Testis (tissue), 2 donors: ENCODE results near the gene SUN1.

ENCODE experiments used
- CTCF ChIP-seq, 3 experiments: fragments of 450-650 bp in 2 of 3; fragments of 200-600 bp in 1 of 3; sonication (generic) in 1 of 3; IDR thresholded peaks; one replicate each; pipeline ENCODE4 v1.5.1; 2016 to 2019; ENCODE audit warnings: antibody characterized with exemption in 3 of 3, mild to moderate bottlenecking in 2 of 3, moderate library complexity in 1 of 3
- POLR2A ChIP-seq: fragments of 450-650 bp; IDR thresholded peaks from one replicate; pipeline ENCODE4 v1.6.1; 2017; ENCODE audit warnings: antibody characterized with exemption, mild to moderate bottlenecking, moderate library complexity

DNA sequence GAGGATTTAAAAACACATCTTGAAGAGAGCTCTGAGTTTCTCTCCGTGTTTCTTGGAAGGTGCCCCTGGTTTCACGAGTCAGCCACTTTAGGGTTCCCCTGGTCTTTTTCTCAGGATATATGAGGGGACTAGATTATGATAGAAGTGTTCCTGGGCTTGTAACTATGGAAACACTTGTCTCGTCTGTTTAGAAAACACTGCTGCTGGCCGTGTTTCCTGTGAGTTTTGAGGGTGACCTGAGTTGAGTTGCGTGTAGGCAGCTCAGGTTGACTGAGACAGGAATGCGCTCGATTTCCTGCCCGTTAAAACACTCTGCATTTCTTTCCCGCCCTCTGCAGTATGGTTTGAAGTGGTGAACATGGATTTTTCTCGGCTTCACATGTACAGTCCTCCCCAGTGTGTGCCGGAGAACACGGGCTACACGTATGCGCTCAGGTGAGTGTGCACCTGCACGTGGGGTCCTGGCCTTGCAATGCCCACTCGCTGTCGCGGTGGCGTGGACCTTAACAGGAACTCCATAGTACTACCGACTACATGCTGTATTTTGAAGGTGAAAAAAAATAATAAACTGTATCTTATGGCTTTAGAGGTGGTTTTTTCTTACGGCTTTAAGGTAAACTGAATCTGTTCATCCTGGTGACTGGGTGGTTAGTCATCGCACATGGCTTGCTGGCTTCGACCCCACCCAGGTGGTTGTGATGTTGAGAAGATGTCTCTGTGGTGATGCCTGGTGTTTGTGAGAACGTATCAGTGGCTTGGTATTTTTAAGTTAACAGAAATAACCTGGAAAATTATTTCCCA lies at the start of gene SUN1:
- no peak for TF ChIP-seq CTCF (IDR thresholded peaks at IDR 0.05)
- no peak for TF ChIP-seq POLR2A
